IMR-90 (cell line): ENCODE results near the gene SEC14L1.

Source experiments
- CTCF ChIP-seq: conservative IDR thresholded peaks from 2 replicates; pipeline ENCODE4 v1.5.1; 2012; ENCODE audit warnings: mild to moderate bottlenecking, low read depth, low read length, improper control_type of control experiment
- POLR2A ChIP-seq: IDR thresholded peaks from 2 replicates; pipeline ENCODE4 v1.6.1; 2012; ENCODE audit warnings: mild to moderate bottlenecking, low read depth, low read length
- RAD21 ChIP-seq: IDR thresholded peaks from 2 replicates; pipeline ENCODE4 v1.6.1; 2012; ENCODE audit warnings: low read length, improper control_type of control experiment

- no peak for TF ChIP-seq CTCF
- TF ChIP-seq POLR2A: no peak
- TF ChIP-seq RAD21: no peak
These were observed 84.5 kb downstream of the SEC14L1 start for GRCh38 chr17:77225265-77225664.
